HG03354 (cell line): Measurements from ENCODE around the gene OSBPL9.

ENCODE experiments used
- ATAC-seq: cut with Tn5 transposase; IDR thresholded peaks from one replicate; pipeline ENCODE4 v1.9.1; 2021; ENCODE audit warnings: mild to moderate bottlenecking; ENCODE audit not compliant: unreplicated experiment, poor library complexity, severe bottlenecking

The OSBPL9 gene

DNA sequence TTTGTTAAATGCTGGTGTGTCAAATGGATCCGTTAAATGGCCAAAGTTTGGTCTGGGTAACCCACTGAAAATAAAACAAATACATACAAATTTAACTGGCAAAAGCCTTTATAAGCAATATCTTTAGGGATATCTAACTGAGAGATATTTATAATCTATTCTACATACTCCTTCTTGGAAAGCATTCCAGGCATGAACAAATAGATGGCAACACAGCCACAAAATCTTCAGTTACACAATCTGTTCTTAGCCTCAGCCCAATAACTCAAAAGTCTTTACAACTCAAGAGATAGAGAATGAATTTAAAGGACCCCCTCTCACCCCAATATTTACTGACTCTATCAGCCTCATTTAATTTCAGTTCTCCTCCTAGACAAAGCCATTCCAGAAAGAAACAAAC lies 202.9 kb downstream of the OSBPL9 start:
- ATAC-seq: no peak

DNA sequence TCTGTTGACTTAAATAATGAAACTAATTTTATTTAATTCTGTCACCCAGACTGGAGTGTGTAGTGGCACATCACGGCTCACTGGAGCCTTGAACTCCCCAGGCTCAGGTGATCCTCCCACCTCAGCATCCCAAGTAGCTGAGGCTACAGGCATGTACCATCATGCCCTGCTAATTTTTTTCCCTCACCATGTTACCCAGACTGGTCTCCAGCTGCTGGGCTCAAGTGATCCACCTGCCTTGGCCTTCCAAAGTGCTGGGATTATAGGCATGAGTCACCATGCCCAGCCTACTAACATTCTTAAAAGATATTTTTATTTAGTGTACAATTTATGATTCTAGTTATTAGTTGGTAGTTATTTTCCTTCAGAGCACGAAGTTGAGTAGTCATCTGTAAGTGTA lies 212.2 kb downstream of the OSBPL9 start:
- ATAC-seq: no peak

DNA sequence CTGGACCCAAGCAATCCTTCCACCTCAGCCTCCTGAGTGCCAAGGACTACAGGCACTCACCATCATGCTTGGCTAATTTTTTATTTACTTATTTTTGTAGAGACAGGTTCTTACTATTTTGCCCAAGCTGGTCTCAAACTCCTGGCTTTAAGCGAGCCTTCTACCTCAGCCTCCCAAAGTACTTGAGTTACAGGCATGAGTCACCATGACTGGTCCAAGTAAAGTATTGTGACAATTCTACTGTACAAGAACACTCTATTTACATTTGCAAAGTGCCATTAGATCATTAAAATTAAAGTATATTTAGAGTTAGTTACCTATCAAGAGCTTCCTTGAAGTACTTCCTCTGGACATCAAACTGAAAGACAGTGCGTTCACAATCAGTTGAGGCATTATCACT lies 216.8 kb downstream of the OSBPL9 start:
- no peak for ATAC-seq

DNA sequence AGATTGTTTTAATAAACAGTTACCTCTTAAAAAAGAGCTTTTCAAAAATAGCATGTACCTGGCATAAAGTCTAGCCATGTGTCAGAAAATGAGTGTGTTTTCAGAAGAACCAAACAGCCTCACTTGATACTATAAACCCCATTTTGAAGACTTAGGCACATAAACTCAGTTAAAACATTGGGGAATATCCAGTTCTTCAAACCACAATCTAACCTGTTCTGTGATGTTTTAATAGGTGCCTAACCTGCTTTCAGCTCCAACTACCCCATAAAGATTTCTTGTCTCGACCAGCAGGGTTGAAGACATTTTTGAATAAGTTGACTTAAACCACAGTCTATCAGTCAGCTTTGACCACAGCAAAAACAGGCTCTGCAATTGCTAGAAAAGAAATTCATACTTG lies 220.4 kb downstream of the OSBPL9 start:
- no peak for ATAC-seq
